Measurements from ENCODE around the gene UVRAG.
"Not testable (repeated sequence)": the region's sequence is repeated elsewhere in the genome, so short reads cannot be mapped to it uniquely, and the experiment has no call there.

Gene UVRAG

DNA sequence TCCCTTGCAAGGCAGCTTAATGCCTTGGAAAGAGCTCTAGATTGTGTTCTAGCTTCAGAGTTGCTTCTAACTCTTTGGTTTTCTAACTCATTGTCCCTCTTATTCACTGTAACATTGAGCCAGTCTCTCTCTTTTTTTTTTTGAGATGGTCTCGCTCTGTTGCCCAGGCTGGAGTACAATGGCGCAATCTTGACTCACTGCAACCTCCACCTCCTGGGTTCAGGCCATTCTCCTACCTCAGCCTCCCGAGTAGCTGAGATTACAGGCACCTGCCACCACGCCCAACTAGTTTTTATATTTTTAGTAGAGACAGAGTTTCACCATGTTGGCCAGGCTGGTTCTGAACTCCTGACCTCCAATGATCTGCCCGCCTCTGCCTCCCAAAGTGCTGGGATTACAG, 266.1 kb downstream of the UVRAG start:
- DNase-seq, result not testable (repeated sequence)

DNA sequence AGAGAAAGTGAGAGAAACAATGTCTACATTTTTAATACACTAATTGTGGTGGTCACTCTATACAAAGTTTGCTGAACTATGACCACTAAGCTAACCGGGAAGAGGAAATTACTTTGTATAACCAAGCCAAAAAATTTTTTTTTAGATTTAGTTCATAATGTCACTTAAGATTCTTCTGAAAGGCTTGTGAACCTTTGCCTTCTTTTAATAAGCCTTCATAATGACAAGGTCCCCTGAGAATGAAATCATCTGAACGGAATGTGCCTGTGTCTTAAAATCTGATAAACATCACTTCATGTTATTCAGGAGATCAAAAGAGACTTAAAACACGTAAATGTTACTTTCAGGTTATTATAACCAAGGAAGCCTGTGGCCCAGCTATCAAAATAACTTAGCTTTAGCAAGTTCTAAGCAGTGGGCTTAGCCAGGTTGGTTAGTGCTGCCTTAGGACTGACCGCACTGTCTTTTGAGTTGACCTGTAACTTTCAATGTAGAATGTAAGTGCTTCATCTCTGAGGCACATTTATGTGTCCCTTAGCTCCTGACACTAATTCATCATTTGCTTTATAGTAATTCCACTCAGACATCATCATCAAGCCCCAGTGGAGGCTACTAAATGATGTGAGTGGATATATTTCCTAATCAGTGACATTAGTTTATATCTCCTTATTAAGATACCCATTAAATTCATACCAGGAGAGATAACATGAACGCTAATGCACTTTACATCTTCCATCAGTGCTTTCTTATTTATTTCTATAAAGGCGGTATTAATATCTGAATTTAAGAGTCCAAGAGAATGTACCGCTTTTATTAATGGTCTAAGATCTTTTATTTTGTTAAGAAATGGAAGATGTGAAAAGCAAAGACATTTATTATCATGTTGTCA, 268.8 kb downstream of the UVRAG start:
- DNase-seq, result no peak

DNA sequence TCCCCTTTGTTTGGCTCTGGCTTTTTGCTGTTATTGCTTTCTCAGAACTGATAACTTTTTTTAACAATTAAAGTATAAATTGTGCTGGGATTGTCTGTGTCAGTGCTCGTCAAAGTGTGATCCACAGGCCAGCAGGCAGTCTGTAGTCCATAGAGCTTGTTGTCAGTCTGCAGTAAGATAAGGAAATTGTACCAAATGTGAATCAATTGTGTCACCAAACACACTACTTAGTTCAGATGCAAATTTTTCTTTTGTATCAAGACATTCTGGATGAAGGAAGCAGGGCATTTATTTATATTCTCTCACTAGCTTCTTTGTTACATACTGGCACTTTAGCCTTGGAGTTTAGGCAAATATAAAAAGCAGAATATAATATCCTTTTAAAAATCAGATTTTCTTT, 270.3 kb downstream of the UVRAG start:
- DNase-seq, result no peak

DNA sequence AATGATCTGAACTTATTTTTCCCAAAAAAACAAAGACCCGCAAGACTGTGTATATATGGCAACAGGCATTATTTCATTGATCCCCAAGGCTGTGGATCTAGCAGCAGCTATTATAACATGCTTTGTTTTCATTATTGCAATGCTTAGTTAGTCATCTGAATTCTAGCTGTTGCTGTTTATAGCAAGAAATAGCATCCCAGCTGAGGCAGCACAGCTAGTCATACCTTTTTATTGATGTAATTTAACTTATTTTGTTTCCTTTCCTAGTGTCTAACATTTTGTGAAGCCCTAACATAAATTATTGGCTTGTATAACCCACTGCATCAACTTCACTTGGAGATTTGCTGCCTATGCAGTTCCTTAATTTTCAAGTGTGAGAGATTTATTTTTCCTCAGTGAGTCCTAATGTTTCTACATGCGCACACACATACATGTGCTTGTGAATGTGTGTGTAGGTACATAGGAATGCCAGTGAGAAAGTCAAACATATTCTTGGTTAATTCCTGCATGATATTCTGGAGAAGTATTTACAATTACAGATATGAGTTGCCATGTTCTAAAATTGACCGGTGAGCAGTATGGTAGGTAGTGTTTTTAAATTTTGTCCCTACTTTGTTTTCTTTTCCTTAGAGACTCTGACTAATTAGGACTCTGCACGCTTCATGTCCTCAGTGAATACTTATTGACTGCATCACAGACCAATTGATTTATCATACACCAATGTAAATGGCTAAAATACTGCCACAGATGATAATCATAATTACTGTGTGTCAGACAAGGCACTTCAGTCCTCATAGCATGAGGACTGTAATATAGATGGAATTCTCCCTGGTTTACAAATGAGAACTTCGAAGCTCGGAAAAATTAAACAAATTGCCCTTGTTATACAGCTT, 272.0 kb downstream of the UVRAG start:
- no peak for DNase-seq

DNA sequence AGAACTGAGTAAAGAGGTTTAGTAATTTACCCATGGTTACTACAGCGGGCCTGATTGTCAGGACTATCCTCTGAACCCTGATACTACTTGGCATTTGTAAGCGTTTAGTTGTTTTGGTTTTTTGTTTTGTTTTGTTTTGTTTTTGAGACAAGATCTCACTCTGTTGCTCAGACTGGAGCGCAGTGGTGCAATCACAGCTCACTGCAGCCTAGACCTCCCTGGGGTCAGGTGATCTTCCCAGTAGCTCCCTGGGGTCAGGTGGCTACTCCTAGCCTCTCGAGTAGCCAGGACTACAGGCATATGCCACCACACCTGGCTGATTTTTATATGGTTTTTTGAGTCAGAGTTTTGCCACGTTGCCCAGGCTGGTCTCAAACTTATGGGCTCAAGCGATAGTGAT, 272.7 kb downstream of the UVRAG start:
- DNase-seq, result no peak

GRCh38 chr11:76088511-76088910, 273.5 kb downstream of the UVRAG start:
- no peak for DNase-seq

GRCh38 chr11:76090174-76090573, 275.2 kb downstream of the UVRAG start:
- no peak for DNase-seq

DNA sequence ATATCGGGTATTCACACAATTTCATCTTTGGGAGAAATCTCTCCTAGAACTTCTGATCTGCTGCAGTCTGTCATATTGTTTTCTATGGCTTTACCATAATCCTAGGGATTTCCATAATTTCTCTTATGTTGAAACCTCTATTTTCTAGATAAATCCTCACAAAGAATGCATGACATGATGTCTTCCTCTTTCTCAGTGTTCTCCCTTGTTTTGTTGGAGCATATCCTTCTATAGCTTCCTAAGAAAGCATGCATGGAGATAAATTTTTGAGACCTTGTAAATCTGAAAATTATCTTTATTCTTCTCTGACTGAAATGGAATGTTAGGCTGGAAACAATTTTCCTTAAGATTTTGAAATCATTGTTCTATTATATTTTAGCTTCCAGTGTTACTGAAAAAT, 275.8 kb downstream of the UVRAG start:
- DNase-seq, result no peak

- DNase-seq, result no peak
Observed at GRCh38 chr11:76094740-76095139, 279.7 kb downstream of the UVRAG start.

GRCh38 chr11:76095891-76096290, 280.9 kb downstream of the UVRAG start:
- no peak for DNase-seq

DNA sequence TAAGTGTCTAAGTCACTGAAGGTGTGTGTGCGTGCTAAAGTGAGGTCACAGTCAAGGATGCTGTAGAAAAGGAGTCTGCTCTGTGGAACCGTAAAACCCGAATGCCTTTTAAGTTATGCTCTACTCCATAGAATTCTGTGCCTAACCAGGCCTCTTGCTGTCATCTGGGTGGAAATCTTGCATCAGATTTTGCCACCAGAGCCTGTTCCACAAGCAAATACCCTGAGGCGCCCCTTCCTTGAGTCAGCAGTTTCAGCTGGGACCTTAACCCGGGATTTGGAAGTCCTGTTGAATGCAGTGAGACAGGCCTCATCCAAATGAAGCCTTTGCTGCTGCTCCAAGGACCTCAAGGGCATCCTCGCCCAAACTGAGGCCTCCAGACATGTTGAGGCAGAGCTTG, 281.5 kb downstream of the UVRAG start:
- DNase-seq, result no peak

DNA sequence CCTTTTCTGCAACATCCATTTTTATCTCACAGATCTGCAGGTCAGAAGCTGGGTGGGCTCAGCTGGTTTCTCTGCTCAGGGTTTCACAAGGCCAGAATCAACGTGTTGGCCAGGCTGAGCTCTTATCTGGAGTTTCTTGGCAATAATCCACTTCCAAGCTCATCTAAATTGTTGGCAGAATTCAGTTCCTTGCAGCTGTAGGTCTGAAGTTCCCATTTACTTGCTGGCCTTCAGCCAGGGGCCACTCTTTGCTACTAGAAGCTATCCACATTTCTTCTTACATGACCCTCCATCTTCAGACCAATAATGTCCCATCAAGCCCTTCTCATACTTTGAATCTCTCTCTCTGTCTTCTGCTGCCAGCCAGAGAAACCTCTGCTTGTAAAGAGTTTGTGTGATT, 287.8 kb downstream of the UVRAG start:
- no peak for DNase-seq

- no peak for DNase-seq
Observed at GRCh38 chr11:76103460-76103859, 288.4 kb downstream of the UVRAG start.

DNA sequence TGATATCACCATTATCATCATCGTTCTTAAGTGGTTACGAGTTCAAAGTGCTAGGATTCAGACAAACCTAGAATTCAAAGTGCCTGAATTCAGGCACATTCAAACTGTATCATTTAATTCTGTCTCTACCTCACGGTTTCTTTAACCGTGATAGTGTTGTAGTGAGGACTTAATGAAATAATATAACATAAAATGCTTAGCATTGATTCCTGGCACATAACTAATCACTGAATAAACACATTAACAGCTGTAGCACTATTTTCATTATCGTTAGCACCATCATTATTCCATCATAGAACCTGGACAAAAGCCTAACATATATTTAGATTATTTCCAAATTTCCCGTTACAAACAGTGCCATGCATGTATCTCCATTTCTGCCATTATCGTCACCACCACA, 289.3 kb downstream of the UVRAG start:
- no peak for DNase-seq

DNA sequence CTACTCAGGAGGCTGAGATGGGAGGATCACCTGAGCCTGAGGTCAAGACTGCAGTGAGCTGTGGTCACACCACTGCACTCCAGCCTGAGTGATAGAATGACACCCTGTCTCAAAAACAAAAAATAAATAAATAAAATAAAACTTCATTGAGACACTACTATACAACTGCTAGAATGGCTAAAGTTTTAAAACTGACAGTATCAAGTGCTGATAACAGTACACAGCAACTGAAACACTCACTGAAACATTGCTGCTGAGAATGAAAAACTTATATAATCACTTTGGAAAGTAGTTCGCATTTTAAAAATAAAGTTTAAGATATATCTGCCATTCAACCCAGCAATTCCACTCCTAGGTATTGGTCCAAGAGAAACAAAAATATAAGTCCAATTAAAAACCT, 290.6 kb downstream of the UVRAG start:
- DNase-seq, result no peak

- DNase-seq, result no peak
Observed at GRCh38 chr11:76107971-76108370, 293.0 kb downstream of the UVRAG start.

- DNase-seq, result no peak
Observed at GRCh38 chr11:76114238-76114637, 299.2 kb downstream of the UVRAG start.

GRCh38 chr11:76115555-76115954, 300.5 kb downstream of the UVRAG start:
- DNase-seq, result no peak

GRCh38 chr11:76119032-76119431, 304.0 kb downstream of the UVRAG start:
- no peak for DNase-seq

DNA sequence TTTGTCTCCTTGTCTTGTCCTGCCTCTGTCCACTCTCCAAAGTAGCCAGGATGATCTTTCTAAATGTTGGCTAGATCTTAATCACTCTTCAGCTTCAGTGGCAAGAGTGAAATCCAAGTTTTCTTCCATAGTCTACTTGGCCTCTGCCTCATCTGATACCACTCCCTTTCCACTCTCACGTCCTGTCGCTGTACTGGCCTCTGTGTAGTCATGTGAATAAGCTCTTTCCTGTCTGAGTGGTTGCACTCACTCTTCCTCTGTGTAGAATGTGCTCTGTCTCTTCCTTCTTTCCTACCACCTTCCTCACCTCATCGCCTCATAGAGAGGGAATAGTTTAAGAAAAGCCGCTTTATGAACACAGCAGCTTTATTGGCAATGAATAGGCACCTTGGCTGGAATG, 304.8 kb downstream of the UVRAG start:
- DNase-seq, result no peak

DNA sequence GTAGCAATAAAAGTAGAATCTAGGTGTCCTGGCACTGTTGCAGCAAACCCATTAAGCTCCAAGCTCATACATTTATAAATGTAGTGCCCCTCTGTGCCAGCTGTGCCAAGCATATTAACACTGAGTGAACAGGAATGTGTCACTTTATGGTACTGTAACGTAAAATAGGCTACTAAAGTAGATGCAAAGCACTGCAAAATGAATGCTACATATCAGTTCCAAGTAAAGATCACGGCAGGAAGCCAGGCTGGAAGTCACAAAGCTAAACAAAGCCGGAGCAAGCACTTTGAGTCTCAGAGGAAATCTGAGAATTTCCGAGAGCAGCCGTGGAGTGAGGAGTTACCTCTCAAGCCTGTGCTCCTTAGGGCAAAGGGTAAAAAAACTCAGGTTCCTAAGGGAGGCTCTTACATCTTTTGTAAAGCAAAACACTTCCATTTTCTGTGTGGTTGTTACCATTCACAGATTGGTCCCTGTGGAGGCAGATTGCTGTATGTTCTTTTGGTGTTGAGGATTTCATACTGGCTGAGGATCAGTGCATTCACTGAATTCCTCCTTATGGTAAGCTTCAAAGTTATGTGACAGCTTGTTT, 305.6 kb downstream of the UVRAG start:
- DNase-seq, result no peak

GRCh38 chr11:76123248-76123647, 308.2 kb downstream of the UVRAG start:
- DNase-seq, result no peak

DNA sequence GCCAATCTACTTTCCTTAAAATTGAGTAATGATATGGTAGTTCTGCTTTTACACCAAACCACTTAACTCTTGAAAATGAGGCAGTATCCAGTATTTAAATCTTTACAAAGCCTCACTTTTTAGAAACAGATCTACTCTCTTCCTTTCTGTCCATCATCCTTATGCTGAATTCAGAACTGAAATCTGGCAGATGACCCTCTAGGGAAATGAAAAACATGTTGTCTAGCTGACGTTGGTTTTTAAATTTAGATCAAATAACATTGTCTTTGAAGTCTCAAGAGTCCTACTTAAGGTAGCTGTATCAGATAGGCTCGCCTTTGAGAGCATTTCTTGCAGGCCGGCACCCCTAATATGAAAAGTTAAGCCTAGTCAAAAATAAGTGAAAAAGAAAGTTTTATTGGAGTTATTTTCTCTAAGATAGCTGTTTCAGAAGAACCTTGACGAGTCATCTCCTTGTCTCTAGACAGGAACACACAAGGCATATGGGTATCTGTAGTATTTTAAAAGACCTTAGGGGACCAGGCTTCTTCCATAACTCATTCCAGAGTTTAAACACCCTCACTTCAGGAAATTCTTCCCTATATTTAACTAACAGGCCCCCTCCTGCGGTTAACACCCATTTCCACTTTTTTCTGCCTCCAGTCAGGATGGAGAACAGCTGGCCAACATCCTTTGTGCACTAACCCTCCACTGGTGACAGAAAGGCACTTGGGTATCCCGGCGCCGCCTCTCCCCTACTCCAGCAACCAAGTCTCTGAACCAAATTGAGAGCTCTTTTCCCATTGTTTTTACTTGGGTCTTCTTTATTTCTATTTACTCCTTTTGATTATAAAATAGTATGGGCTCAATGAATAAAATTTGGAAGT, 310.1 kb downstream of the UVRAG start:
- no peak for DNase-seq

Measured in activated naive CD4-positive, alpha-beta T cell (primary cell).